IgD-negative memory B cell (primary cell): ENCODE data around the gene MPV17L. TPM values are rescaled to one million over a fixed set of nuclear protein-coding genes. Genes with fewer than 3 reads are reported as not detected.
A peak's percentile ranks its signal among the peaks of the same experiment; 100 is the strongest.
"Not testable (repeated sequence)": the region's sequence is repeated elsewhere in the genome, so short reads cannot be mapped to it uniquely, and the experiment has no call there.

ENCODE experiments used
- H3K27ac Mint-ChIP-seq, 3 donors: one replicate each; pipeline ENCODE4 v1.8.0; 2020 to 2022; ENCODE audit warnings: mild to moderate bottlenecking in 3 of 3, mixed read lengths in 3 of 3, moderate library complexity in 1 of 3
- H3K27me3 Mint-ChIP-seq: one replicate; pipeline ENCODE4 v1.8.0; 2021; ENCODE audit warnings: mixed read lengths
- H3K36me3 Mint-ChIP-seq: one replicate; pipeline ENCODE4 v1.8.0; 2020; ENCODE audit warnings: mild to moderate bottlenecking, mixed read lengths
- H3K4me1 Mint-ChIP-seq, 3 donors: one replicate each; pipeline ENCODE4 v1.8.0; 2020 to 2022; ENCODE audit warnings: mixed read lengths in 3 of 3, mild to moderate bottlenecking in 1 of 3
- H3K4me3 Mint-ChIP-seq, 4 donors: one replicate each; pipeline ENCODE4 v1.8.0; 2020 to 2022; ENCODE audit warnings: mild to moderate bottlenecking in 4 of 4, mixed read lengths in 4 of 4, moderate library complexity in 3 of 4
- H3K9me3 Mint-ChIP-seq, 3 donors: one replicate each; pipeline ENCODE4 v1.8.0; 2020 to 2021; ENCODE audit warnings: mixed read lengths in 3 of 3, mild to moderate bottlenecking in 1 of 3
- polyA plus RNA-seq: library from polyadenylated mRNA; unstranded; fragments of 300-500 nt; fragmentation: Illumina TruSeq; gene quantifications from one replicate; pipeline ENCODE4 v1.2.3, GENCODE V29; 2021

Gene MPV17L
- polyA plus RNA-seq, 1 donor from 2014 or later, result 0.04 TPM

- H3K4me1 Mint-ChIP-seq, result peaks cover 4 to 13% (median 9%) of the 10 kb centered on the region in 3 donors
- H3K27me3 Mint-ChIP-seq, H3K27ac Mint-ChIP-seq, H3K9me3 Mint-ChIP-seq, H3K4me3 Mint-ChIP-seq, H3K36me3 Mint-ChIP-seq: not testable (repeated sequence)
Observed at GRCh38 chr16:15400314-15400713, 4.8 kb downstream of the MPV17L start.

- Mint-ChIP-seq H3K36me3 (peaks cover 2% of the 10 kb centered on the region), H3K4me1 (peaks cover 4 to 13% (median 9%) of the 10 kb centered on the region in 3 donors), H3K27me3 (no peaks in the 10 kb centered on the region), H3K4me3 (no peak overlapping the region), H3K27ac (no peak overlapping the region), H3K9me3 (peaks cover 0 to 2% (median 0%) of the 10 kb centered on the region in 3 donors)
Observed at GRCh38 chr16:15401972-15402371, 6.4 kb downstream of the MPV17L start.

GRCh38 chr16:15403392-15403995 is 7.9 kb downstream of the MPV17L start:
- Mint-ChIP-seq H3K9me3 (peaks cover 0 to 2% (median 0%) of the 10 kb centered on the region in 3 donors), H3K27ac (no peak overlapping the region), H3K4me3 (peak overlapping the region in 2 of 4 donors; percentile 68 to 84), H3K36me3 (peaks cover 2% of the 10 kb centered on the region), H3K27me3 (no peaks in the 10 kb centered on the region), H3K4me1 (peaks cover 4 to 13% (median 9%) of the 10 kb centered on the region in 3 donors)

GRCh38 chr16:15404091-15404490 is 8.5 kb downstream of the MPV17L start:
- H3K4me3 Mint-ChIP-seq, result peak overlapping the region in 2 of 4 donors; percentile 68 to 84
- peaks cover 4 to 13% (median 9%) of the 10 kb centered on the region in 3 donors for H3K4me1 Mint-ChIP-seq
- not testable (repeated sequence) for H3K36me3 Mint-ChIP-seq

GRCh38 chr16:15404792-15405191 is 9.2 kb downstream of the MPV17L start:
- peak overlapping the region in 1 of 3 donors; percentile 8 for H3K27ac Mint-ChIP-seq

More at GRCh38 chr16:15404091-15404490, 8.5 kb downstream of the MPV17L start:
- not testable (repeated sequence) for H3K27me3 Mint-ChIP-seq, H3K27ac Mint-ChIP-seq, H3K9me3 Mint-ChIP-seq

GRCh38 chr16:15407756-15408155 is 12.2 kb downstream of the MPV17L start:
- not testable (repeated sequence) for H3K9me3 Mint-ChIP-seq

More at GRCh38 chr16:15404792-15405191, 9.2 kb downstream of the MPV17L start:
- Mint-ChIP-seq H3K4me3 (no peak overlapping the region), H3K36me3 (peaks cover 2% of the 10 kb centered on the region), H3K9me3 (peaks cover 0 to 2% (median 0%) of the 10 kb centered on the region in 3 donors), H3K4me1 (peaks cover 4 to 13% (median 9%) of the 10 kb centered on the region in 3 donors), H3K27me3 (no peaks in the 10 kb centered on the region)

GRCh38 chr16:15409476-15409875 is 13.9 kb downstream of the MPV17L start:
- H3K27me3 Mint-ChIP-seq, H3K36me3 Mint-ChIP-seq, H3K27ac Mint-ChIP-seq, H3K9me3 Mint-ChIP-seq, H3K4me3 Mint-ChIP-seq, H3K4me1 Mint-ChIP-seq: not testable (repeated sequence)

More at GRCh38 chr16:15407756-15408155, 12.2 kb downstream of the MPV17L start:
- not testable (repeated sequence) for H3K4me3 Mint-ChIP-seq, H3K36me3 Mint-ChIP-seq, H3K27ac Mint-ChIP-seq, H3K27me3 Mint-ChIP-seq
- peaks cover 0 to 13% (median 8%) of the 10 kb centered on the region in 3 donors for H3K4me1 Mint-ChIP-seq

GRCh38 chr16:15415511-15415985 is 20.0 kb downstream of the MPV17L start:
- Mint-ChIP-seq H3K4me3 (no peak overlapping the region), H3K27me3 (peaks cover 2% of the 10 kb centered on the region), H3K4me1 (peaks cover 0 to 1% (median 0%) of the 10 kb centered on the region in 3 donors), H3K9me3 (no peaks in the 10 kb centered on the region), H3K27ac (no peak overlapping the region), H3K36me3 (no peaks in the 10 kb centered on the region)

- Mint-ChIP-seq H3K4me1 (peaks cover 0 to 1% (median 0%) of the 10 kb centered on the region in 3 donors), H3K9me3 (no peaks in the 10 kb centered on the region), H3K4me3 (no peak overlapping the region), H3K27me3 (peaks cover 2% of the 10 kb centered on the region), H3K27ac (no peak overlapping the region), H3K36me3 (no peaks in the 10 kb centered on the region)
Observed at GRCh38 chr16:15417197-15417596, 21.6 kb downstream of the MPV17L start.

- Mint-ChIP-seq H3K27ac (no peak overlapping the region), H3K4me3 (no peak overlapping the region), H3K27me3 (peaks cover 2% of the 10 kb centered on the region), H3K4me1 (peaks cover 0 to 1% (median 0%) of the 10 kb centered on the region in 3 donors), H3K9me3 (no peaks in the 10 kb centered on the region), H3K36me3 (no peaks in the 10 kb centered on the region)
Observed at GRCh38 chr16:15418206-15418605, 22.7 kb downstream of the MPV17L start.

- H3K4me3 Mint-ChIP-seq, H3K4me1 Mint-ChIP-seq, H3K27me3 Mint-ChIP-seq, H3K27ac Mint-ChIP-seq, H3K36me3 Mint-ChIP-seq, H3K9me3 Mint-ChIP-seq: not testable (repeated sequence)
Observed at GRCh38 chr16:15421696-15422095, 26.1 kb downstream of the MPV17L start.

GRCh38 chr16:15422222-15422621 is 26.7 kb downstream of the MPV17L start:
- Mint-ChIP-seq H3K4me1 (no peaks in the 10 kb centered on the region), H3K27ac (no peak overlapping the region), H3K4me3 (no peak overlapping the region), H3K36me3 (no peaks in the 10 kb centered on the region), H3K9me3 (no peaks in the 10 kb centered on the region), H3K27me3 (peaks cover 3% of the 10 kb centered on the region)

GRCh38 chr16:15425861-15426260 is 30.3 kb downstream of the MPV17L start:
- H3K4me3 Mint-ChIP-seq, result no peak overlapping the region
- no peaks in the 10 kb centered on the region for H3K9me3 Mint-ChIP-seq
- H3K27ac Mint-ChIP-seq, result no peak overlapping the region
- peaks cover 0 to 3% (median 0%) of the 10 kb centered on the region in 3 donors for H3K4me1 Mint-ChIP-seq
- peaks cover 3% of the 10 kb centered on the region for H3K27me3 Mint-ChIP-seq
- no peaks in the 10 kb centered on the region for H3K36me3 Mint-ChIP-seq

GRCh38 chr16:15426796-15427195 is 31.2 kb downstream of the MPV17L start:
- H3K27ac Mint-ChIP-seq, result no peak overlapping the region
- peaks cover 0 to 3% (median 0%) of the 10 kb centered on the region in 3 donors for H3K4me1 Mint-ChIP-seq
- H3K27me3 Mint-ChIP-seq, result peaks cover 3% of the 10 kb centered on the region
- H3K4me3 Mint-ChIP-seq, result no peak overlapping the region
- no peaks in the 10 kb centered on the region for H3K9me3 Mint-ChIP-seq
- no peaks in the 10 kb centered on the region for H3K36me3 Mint-ChIP-seq

GRCh38 chr16:15427648-15428239 is 32.2 kb downstream of the MPV17L start:
- Mint-ChIP-seq H3K4me1 (peaks cover 0 to 3% (median 0%) of the 10 kb centered on the region in 3 donors), H3K36me3 (no peaks in the 10 kb centered on the region), H3K9me3 (no peaks in the 10 kb centered on the region), H3K27ac (no peak overlapping the region), H3K27me3 (peaks cover 3% of the 10 kb centered on the region), H3K4me3 (no peak overlapping the region)

GRCh38 chr16:15430884-15431283 is 35.3 kb downstream of the MPV17L start:
- not testable (repeated sequence) for H3K36me3 Mint-ChIP-seq, H3K9me3 Mint-ChIP-seq, H3K4me3 Mint-ChIP-seq, H3K27ac Mint-ChIP-seq
- Mint-ChIP-seq H3K4me1 (peaks cover 10 to 12% (median 12%) of the 10 kb centered on the region in 3 donors), H3K27me3 (peaks cover 15% of the 10 kb centered on the region)
